ENCODE data around the gene KIRREL1. TPM values are rescaled to one million over a fixed set of nuclear protein-coding genes. Genes with fewer than 3 reads are reported as not detected.

KIRREL1 gene
- total RNA-seq, 4 donors from 2014 or later, result 8.2 to 18.3 (median 12.6) TPM

- no peak for TF ChIP-seq CTCF (IDR thresholded peaks at IDR 0.05)
- no peak for TF ChIP-seq POLR2A (IDR thresholded peaks at IDR 0.05)
- TF ChIP-seq POLR2AphosphoS5 (IDR thresholded peaks at IDR 0.05), result no peak
- TF ChIP-seq EP300 (IDR thresholded peaks at IDR 0.05; ENCODE audit: low read depth), result no peak
- Histone ChIP-seq H3K27ac (peak overlapping the region; percentile 88 to 92 (median 90)), H3K4me3 (no peak overlapping the region), H3K9me3 (no peaks in the 10 kb centered on the region), H3K4me1 (peaks cover 3 to 32% (median 8%) of the 10 kb centered on the region in 4 donors), H3K27me3 (peaks cover 15% of the 10 kb centered on the region), H3K36me3 (no peaks in the 10 kb centered on the region)
- in situ Hi-C loops (cut with MboI; ENCODE audit: low pct_ligation_motif_present in 1 of 4, low pct_unique_long_range_greater_than_20kb in 1 of 4, low sequenced_read_pairs in 3 of 4) (loop anchor here in 1 of 4 donors (25.0 kb wide), 1 partner anchor 91 kb away; no protein-coding TSS in a partner anchor), intact Hi-C loops (cut with DNase I; ENCODE audit: low total_unique reads) (no loop called here)
- DNase-seq, result no peak
- WGBS, 2 donors (ENCODE audit: low coverage in 1 of 2), result 74% methylated on average over 5 of the region's 5 CpGs; no CpG with 5 or more reads in 1 of the 2 donors
Measured at GRCh38 chr1:157996433-157996832, 3.0 kb downstream of the KIRREL1 start.

- Histone ChIP-seq H3K27ac (peak overlapping the region in 1 of 4 donors; percentile 1), H3K36me3 (no peaks in the 10 kb centered on the region), H3K4me3 (no peak overlapping the region), H3K4me1 (peaks cover 15 to 47% (median 16%) of the 10 kb centered on the region in 4 donors), H3K27me3 (no peaks in the 10 kb centered on the region), H3K9me3 (no peaks in the 10 kb centered on the region)
- no peak for DNase-seq
- 85 to 86% methylated on average over 3 to 4 of the region's 4 CpGs for WGBS, 2 donors (ENCODE audit: low coverage in 1 of 2)
- in situ Hi-C loops (cut with MboI; ENCODE audit: low pct_ligation_motif_present in 1 of 4, low pct_unique_long_range_greater_than_20kb in 1 of 4, low sequenced_read_pairs in 3 of 4) (no loop called here), intact Hi-C loops (cut with DNase I; ENCODE audit: low total_unique reads) (no loop called here)
- TF ChIP-seq EP300 (IDR thresholded peaks at IDR 0.05; ENCODE audit: low read depth), result no peak
Measured at GRCh38 chr1:158000507-158000906, 7.1 kb downstream of the KIRREL1 start.

GRCh38 chr1:158002022-158002630, 8.7 kb downstream of the KIRREL1 start:
- in situ Hi-C loops (cut with MboI; ENCODE audit: low pct_ligation_motif_present in 1 of 4, low pct_unique_long_range_greater_than_20kb in 1 of 4, low sequenced_read_pairs in 3 of 4), result no loop called here
- no peak for DNase-seq
- H3K4me3 ChIP-seq, result no peak overlapping the region
- 60 to 67% methylated on average over 1 to 4 of the region's 4 CpGs for WGBS, 2 donors (ENCODE audit: low coverage in 1 of 2)
- peak overlapping the region; percentile 54 to 90 (median 60) for H3K27ac ChIP-seq
- H3K36me3 ChIP-seq, result no peaks in the 10 kb centered on the region
- TF ChIP-seq EP300 (IDR thresholded peaks at IDR 0.05; ENCODE audit: low read depth), result no peak
- TF ChIP-seq POLR2A (IDR thresholded peaks at IDR 0.05), result no peak
- TF ChIP-seq CTCF (IDR thresholded peaks at IDR 0.05), result no peak
- TF ChIP-seq POLR2AphosphoS5 (IDR thresholded peaks at IDR 0.05), result no peak
- no peaks in the 10 kb centered on the region for H3K27me3 ChIP-seq
- intact Hi-C loops (cut with DNase I; ENCODE audit: low total_unique reads), result no loop called here
- H3K4me1 ChIP-seq, result peaks cover 14 to 53% (median 23%) of the 10 kb centered on the region in 4 donors
- H3K9me3 ChIP-seq, result no peaks in the 10 kb centered on the region

- Histone ChIP-seq H3K4me3 (no peak overlapping the region), H3K4me1 (peaks cover 21 to 60% (median 27%) of the 10 kb centered on the region in 4 donors)
- WGBS, 2 donors (ENCODE audit: low coverage in 1 of 2), result 41 to 66% methylated on average over 10 to 14 of the region's 14 CpGs
Measured at GRCh38 chr1:158002631-158003405, 9.4 kb downstream of the KIRREL1 start.

More at GRCh38 chr1:158002631-158003405, 9.4 kb downstream of the KIRREL1 start:
- H3K9me3 ChIP-seq, result no peaks in the 10 kb centered on the region
- H3K27me3 ChIP-seq, result no peaks in the 10 kb centered on the region
- in situ Hi-C loops (cut with MboI; ENCODE audit: low pct_ligation_motif_present in 1 of 4, low pct_unique_long_range_greater_than_20kb in 1 of 4, low sequenced_read_pairs in 3 of 4), result no loop called here
- TF ChIP-seq POLR2AphosphoS5 (IDR thresholded peaks at IDR 0.05), result no peak
- TF ChIP-seq EP300 (IDR thresholded peaks at IDR 0.05; ENCODE audit: low read depth), result no peak
- no peak for TF ChIP-seq CTCF (IDR thresholded peaks at IDR 0.05)
- TF ChIP-seq POLR2A (IDR thresholded peaks at IDR 0.05), result no peak
- intact Hi-C loops (cut with DNase I; ENCODE audit: low total_unique reads), result no loop called here
- no peak for DNase-seq
- peak overlapping the region; percentile 54 to 90 (median 60) for H3K27ac ChIP-seq
- H3K36me3 ChIP-seq, result no peaks in the 10 kb centered on the region

All from transverse colon (tissue), 4 donors.